K562 (cell line): Measurements from ENCODE around the gene BCHE. TPM values are rescaled to one million over a fixed set of nuclear protein-coding genes. Genes with fewer than 3 reads are reported as not detected.

Experiments
- ATAC-seq: fragments of 200-7000 bp; cut with Tn5 transposase; 3 replicates; pipeline ENCODE4 v1.9.1; 2020; ENCODE audit warnings: moderate library complexity
- BruUV-seq: library from RNA; stranded (reverse); fragments of 400-500 nt; replicated peaks from 2 replicates; lab custom pipeline; 2021; lab: Mats Ljungman, UMichigan
- CTCF ChIA-PET: fragments of 300-600 bp; formaldehyde crosslinking; extraction: SDS; loops from one replicate; lab custom pipeline; 2021; ENCODE audit warnings: low intra/inter-chr PET ratio; lab: Yijun Ruan, JAX
- POLR2A ChIA-PET: fragments of 300-600, 350-650 bp; sonication (Branson Sonifier 250); formaldehyde crosslinking; extraction: SDS; loops from one replicate; lab custom pipeline; 2021; ENCODE audit warnings: antibody characterized with exemption, inconsistent platforms; lab: Yijun Ruan, JAX
- DNase-seq, 4 experiments: peaks; one replicate each; pipeline versions ENCODE4 v3.0.0 to v3.0.0-alpha.2; 2011 to 2018; ENCODE audit warnings: low spot score in 3 of 4, mixed read lengths in 3 of 4; ENCODE audit errors: extremely low read depth in 1 of 4
- FAIRE-seq: peaks from 2 replicates; lab custom pipeline; 2011; peaks lifted over from hg19 to GRCh38; lab: Jason Lieb, UNC
- H2AFZ ChIP-seq: 2 replicates; pipeline ENCODE4 v1.6.0; 2011; ENCODE audit warnings: low read depth, low read length, control low read depth, inconsistent platforms
- H3K27ac ChIP-seq: fragments of 200-600 bp; 3 replicates; pipeline ENCODE4 v1.8.0; 2011; ENCODE audit warnings: low read depth, mild to moderate bottlenecking, control low read depth, inconsistent platforms, low read length, moderate library complexity, mixed read lengths; ENCODE audit errors: extremely low read depth
- H3K27me3 ChIP-seq, 2 experiments: fragments of 300-600 bp in 1 of 2; 2 replicates in 1 of 2; 3 replicates in 1 of 2; pipeline versions ENCODE4 v1.6.0 to v1.8.0; 2011; ENCODE audit warnings: inconsistent platforms in 2 of 2, low read length in 2 of 2, mild to moderate bottlenecking in 1 of 2, mixed read lengths in 1 of 2, moderate library complexity in 1 of 2; ENCODE audit not compliant: control insufficient read depth in 2 of 2, insufficient read depth in 2 of 2
- H3K36me3 ChIP-seq: fragments of 300-600 bp; 3 replicates; pipeline ENCODE4 v1.8.0; 2011; ENCODE audit warnings: mild to moderate bottlenecking, low read length, inconsistent platforms; ENCODE audit not compliant: control insufficient read depth, insufficient read depth
- H3K4me1 ChIP-seq, 2 experiments: fragments of 200-600 bp in 1 of 2; replicated peaks in 1 of 2; 2 replicates in 1 of 2; 3 replicates in 1 of 2; pipeline versions ENCODE4 v1.5.1 to v1.8.0; 2011; ENCODE audit warnings: inconsistent platforms in 2 of 2, low read length in 2 of 2, mild to moderate bottlenecking in 1 of 2, mixed read lengths in 1 of 2, moderate library complexity in 1 of 2; ENCODE audit not compliant: control insufficient read depth in 2 of 2, insufficient read depth in 2 of 2
- H3K4me2 ChIP-seq: 2 replicates; pipeline ENCODE4 v1.6.1; 2011; ENCODE audit warnings: low read length, control low read depth, inconsistent platforms, mixed read lengths; ENCODE audit not compliant: insufficient read depth
- H3K4me3 ChIP-seq: fragments of 200-600 bp; sonication (generic), shearing (Covaris generic); 2 replicates; pipeline ENCODE4 v1.5.1; 2016; ENCODE audit warnings: control low read depth, inconsistent platforms
- H3K79me2 ChIP-seq: fragments of 200-600 bp; 3 replicates; pipeline ENCODE4 v1.8.0; 2011; ENCODE audit warnings: low read length, inconsistent platforms; ENCODE audit not compliant: control insufficient read depth, insufficient read depth
- H3K9ac ChIP-seq, 2 experiments: 2 replicates each; pipeline versions ENCODE4 v1.6.0 to v1.6.1; 2011; ENCODE audit warnings: low read depth in 2 of 2, low read length in 2 of 2, control low read depth in 1 of 2, inconsistent platforms in 1 of 2, mild to moderate bottlenecking in 1 of 2, mixed read lengths in 1 of 2; ENCODE audit not compliant: insufficient read depth in 1 of 2
- H3K9me1 ChIP-seq: one replicate; pipeline ENCODE4 v1.6.0; 2011; ENCODE audit warnings: inconsistent platforms, mild to moderate bottlenecking, low read length, moderate library complexity; ENCODE audit not compliant: control insufficient read depth, insufficient read depth
- H3K9me3 ChIP-seq: replicated peaks from 2 replicates; pipeline ENCODE4 v1.5.1; 2011; ENCODE audit warnings: low read depth, low read length, inconsistent platforms; ENCODE audit not compliant: control insufficient read depth, insufficient read depth
- H4K20me1 ChIP-seq: replicated peaks from 2 replicates; pipeline ENCODE4 v1.6.1; 2011; ENCODE audit warnings: low read length, inconsistent platforms, mixed read lengths; ENCODE audit not compliant: control insufficient read depth, insufficient read depth
- C11orf30 ChIP-seq: fragments of 450-650 bp; IDR thresholded peaks from 2 replicates; pipeline ENCODE4 v1.6.1; 2016; ENCODE audit warnings: low read depth, mild to moderate bottlenecking
- CBX8 ChIP-seq: fragments of 200-600 bp; sonication (generic); IDR thresholded peaks from 2 replicates; pipeline ENCODE4 v1.6.1; 2012; ENCODE audit warnings: borderline replicate concordance, mixed run types, low read depth, mild to moderate bottlenecking, moderate library complexity, mixed read lengths, low read length, control low read depth, inconsistent platforms; ENCODE audit not compliant: poor library complexity, severe bottlenecking; ENCODE audit errors: extremely low read depth
- HLTF ChIP-seq: fragments of 450-650 bp; IDR thresholded peaks from 2 replicates; pipeline ENCODE4 v1.6.1; 2016
- JUND ChIP-seq, 2 experiments: IDR thresholded peaks; 2 replicates in 1 of 2; 3 replicates in 1 of 2; pipeline ENCODE4 v1.6.1; 2011; ENCODE audit warnings: borderline replicate concordance in 2 of 2, low read depth in 2 of 2, low read length in 2 of 2, improper control_type of control experiment in 1 of 2, missing biosample characterization in 1 of 2, missing genetic modification characterization in 1 of 2, missing genetic modification reagents in 1 of 2
- KDM1A ChIP-seq, 2 experiments: fragments of 450-650 bp; IDR thresholded peaks; 2 replicates each; pipeline ENCODE4 v1.6.1; 2016; ENCODE audit warnings: mild to moderate bottlenecking in 2 of 2
- NFE2L1 ChIP-seq: fragments of 450-650 bp; IDR thresholded peaks from 2 replicates; pipeline ENCODE4 v1.6.1; 2016; ENCODE audit warnings: missing genetic modification characterization, low read depth, mild to moderate bottlenecking, missing compliant biosample characterization, moderate library complexity, borderline replicate concordance
- PHB ChIP-seq: fragments of 250-450 bp; sonication (Bioruptor Pico); IDR thresholded peaks from 2 replicates; pipeline ENCODE4 v1.5.0; 2021
- RAD21 ChIP-seq, 2 experiments: fragments of 250-450 bp in 1 of 2; fragments of 450-650 bp in 1 of 2; sonication (Bioruptor Pico) in 1 of 2; formaldehyde crosslinking in 1 of 2; IDR thresholded peaks in 1 of 2; conservative IDR thresholded peaks in 1 of 2; 2 replicates each; pipeline versions ENCODE4 v1.4.0 to v1.8.0; 2020 to 2022; ENCODE audit warnings: mild to moderate bottlenecking in 2 of 2, moderate library complexity in 1 of 2
- SAFB2 ChIP-seq: fragments of 200-400 bp; formaldehyde crosslinking; IDR thresholded peaks from 2 replicates; pipeline ENCODE4 v1.6.1; 2018; ENCODE audit warnings: borderline replicate concordance, low read length, low read depth, moderate library complexity; ENCODE audit not compliant: severe bottlenecking
- SRSF7 ChIP-seq: fragments of 200-400 bp; formaldehyde crosslinking; optimal IDR thresholded peaks from 2 replicates; pipeline ENCODE3; 2017; ENCODE audit warnings: mild to moderate bottlenecking, low read depth, low read length
- XRCC5 ChIP-seq: fragments of 200-400 bp; formaldehyde crosslinking; IDR thresholded peaks from 2 replicates; pipeline ENCODE4 v1.6.1; 2017; ENCODE audit warnings: low read depth, mild to moderate bottlenecking, low read length
- YBX1 ChIP-seq: fragments of 450-650 bp; IDR thresholded peaks from 2 replicates; pipeline ENCODE4 v1.7.1; 2016; ENCODE audit warnings: mild to moderate bottlenecking
- ZBTB8A ChIP-seq: fragments of 450-650 bp; IDR thresholded peaks from 2 replicates; pipeline ENCODE4 v1.6.1; 2018; ENCODE audit warnings: mild to moderate bottlenecking, moderate library complexity; ENCODE audit not compliant: partially characterized antibody
- ZNF217 ChIP-seq: sonication (generic); formaldehyde crosslinking; IDR thresholded peaks from 2 replicates; pipeline ENCODE4 v1.8.0; 2022; ENCODE audit warnings: mild to moderate bottlenecking, missing genetic modification reagents
- ZNF282 ChIP-seq: sonication (generic); formaldehyde crosslinking; IDR thresholded peaks from 2 replicates; pipeline ENCODE4 v1.8.1; 2023; ENCODE audit warnings: missing genetic modification reagents
- ZNF347 ChIP-seq: fragments of 450-650 bp; formaldehyde crosslinking; IDR thresholded peaks from 2 replicates; pipeline ENCODE4 v1.4.0; 2020; ENCODE audit warnings: low read depth, mild to moderate bottlenecking, moderate library complexity
- ZNF655 ChIP-seq: fragments of 250-450 bp; sonication (Bioruptor Pico); IDR thresholded peaks from 2 replicates; pipeline ENCODE4 v1.5.0; 2021
- ZNF766 ChIP-seq: fragments of 200-800 bp; sonication (Bioruptor generic); conservative IDR thresholded peaks from 2 replicates; pipeline ENCODE4 v1.6.1; 2016; ENCODE audit warnings: missing genetic modification characterization, missing compliant biosample characterization
- WGBS: fragments of 100-300 bp; shearing (Covaris generic); methylation state at CpG from one replicate; pipeline ENCODE4 v1.1.6; 2016; ENCODE audit warnings: low coverage, mixed read lengths; ENCODE audit not compliant: insufficient coverage; ENCODE audit errors: missing lambda C conversion rate; 5-methylcytosine and 5-hydroxymethylcytosine counted together
- in situ Hi-C: fragments of 300-500 bp; cut with MboI; formaldehyde crosslinking; loops from 4 replicates; pipeline ENCODE4 v1.15.0; 2018; ENCODE audit warnings: inconsistent platforms, mixed read lengths
- intact Hi-C: fragments of 100-400 bp; cut with micrococcal nuclease; formaldehyde crosslinking; loops from 2 replicates; pipeline ENCODE4 v1.14.2; 2022
- polyA plus RNA-seq, 8 experiments: library from polyadenylated mRNA; depleted of rRNA in 4 of 8; stranded (reverse) in 5 of 8; unstranded in 3 of 8; fragments of >200 nt; fragmentation: Nextera tagmentation in 2 of 8; fragmentation: Illumina TruSeq in 1 of 8; extraction: Ambion mirVana in 2 of 8; extraction: Trizol in 1 of 8; gene quantifications; 2 replicates each; pipeline versions ENCODE4 v1.2.1 to v1.2.3, GENCODE V29; 2011 to 2014; ENCODE audit warnings: inconsistent platforms in 1 of 8, missing spikeins in 1 of 8
- total RNA-seq, 7 experiments: library from RNA; depleted of rRNA in 6 of 7; stranded (reverse); fragments of >200 nt in 6 of 7; fragmentation: Illumina TruSeq in 2 of 7; extraction: Trizol in 2 of 7; gene quantifications; 2 replicates each; pipeline versions ENCODE4 v1.2.1 to v1.2.3, GENCODE V29; 2011 to 2021; ENCODE audit warnings: low replicate concordance in 1 of 7

The BCHE gene
- total and polyA plus RNA-seq, 9 of the 15 experiments (the other 6 are each of a cell fraction or from before 2014, with no cell fraction given): 0.09 to 0.24 (median 0.12) TPM; not detected in 2

GRCh38 chr3:165875644-165876043 lies 38.4 kb upstream of the BCHE start:
- intact Hi-C loops: no loop called here
- Histone ChIP-seq H3K27ac (no peak overlapping the region), H3K9me3 (no peaks in the 10 kb centered on the region), H3K36me3 (no peaks in the 10 kb centered on the region), H4K20me1 (no peaks in the 10 kb centered on the region), H3K4me3 (no peak overlapping the region), H3K4me1 (no peaks in the 10 kb centered on the region), H2AFZ (no peak overlapping the region), H3K27me3 (no peaks in the 10 kb centered on the region), H3K9ac (no peak overlapping the region), H3K79me2 (no peaks in the 10 kb centered on the region), H3K4me2 (no peak overlapping the region), H3K9me1 (no peaks in the 10 kb centered on the region)
- ChIA-PET CTCF (no interaction called here), POLR2A (no interaction called here)
- DNase-seq (no peak), ATAC-seq (no peak), FAIRE-seq (no peak)
- in situ Hi-C loops: no loop called here
- 1% methylated on average over 6 of the region's 6 CpGs for WGBS
- no TSS peak for BruUV-seq
- TF ChIP-seq SRSF7 (no peak), ZNF347 (CRISPR knock-in tag) (no peak), YBX1 (no peak), XRCC5 (no peak), CBX8 (no peak), NFE2L1 (no peak), ZNF282 (CRISPR knock-in tag) (no peak), PHB (CRISPR knock-in tag) (no peak), KDM1A (IDR thresholded peaks at IDR 0.05) (no peak), ZNF766 (CRISPR knock-in tag) (no peak), ZNF217 (CRISPR knock-in tag) (no peak), C11orf30 (no peak), ZNF655 (CRISPR knock-in tag) (no peak), HLTF (no peak), SAFB2 (no peak), RAD21 (CRISPR knock-in tag; conservative IDR thresholded peaks at IDR 0.05 in 1 of 2, IDR thresholded peaks at IDR 0.05 in 1 of 2) (no peak), JUND (IDR thresholded peaks at IDR 0.05; ENCODE audit: borderline replicate concordance, low read depth, low read length) (no peak), JUND (tag; IDR thresholded peaks at IDR 0.05; ENCODE audit: borderline replicate concordance, low read depth, low read length) (no peak), ZBTB8A (no peak)
